AG09319 (cell line): ENCODE data around the gene STK4.
A peak's percentile ranks its signal among the peaks of the same experiment; 100 is the strongest.

Experiments used
- DNase-seq: peaks from one replicate; pipeline ENCODE4 v3.0.0-alpha.2; 2010; ENCODE audit warnings: low read depth; ENCODE audit errors: extremely low read depth
- CTCF ChIP-seq: IDR thresholded peaks from 2 replicates; pipeline ENCODE4 v1.5.1; 2011; ENCODE audit warnings: low read depth, mild to moderate bottlenecking, inconsistent platforms, low read length, moderate library complexity

STK4 gene

GRCh38 chr20:45037635-45038034, 71.3 kb downstream of the STK4 start:
- no peak for TF ChIP-seq CTCF
- no peak for DNase-seq

- no peak for DNase-seq
- no peak for TF ChIP-seq CTCF
Measured at GRCh38 chr20:45038745-45039474, 72.6 kb downstream of the STK4 start.

GRCh38 chr20:45039475-45039820, 73.1 kb downstream of the STK4 start:
- no peak for TF ChIP-seq CTCF
- DNase-seq = no peak

GRCh38 chr20:45041464-45042337, 75.4 kb downstream of the STK4 start:
- no peak for TF ChIP-seq CTCF
- DNase-seq = no peak

- no peak for TF ChIP-seq CTCF
- no peak for DNase-seq
Measured at GRCh38 chr20:45042978-45043377, 76.7 kb downstream of the STK4 start.

DNA sequence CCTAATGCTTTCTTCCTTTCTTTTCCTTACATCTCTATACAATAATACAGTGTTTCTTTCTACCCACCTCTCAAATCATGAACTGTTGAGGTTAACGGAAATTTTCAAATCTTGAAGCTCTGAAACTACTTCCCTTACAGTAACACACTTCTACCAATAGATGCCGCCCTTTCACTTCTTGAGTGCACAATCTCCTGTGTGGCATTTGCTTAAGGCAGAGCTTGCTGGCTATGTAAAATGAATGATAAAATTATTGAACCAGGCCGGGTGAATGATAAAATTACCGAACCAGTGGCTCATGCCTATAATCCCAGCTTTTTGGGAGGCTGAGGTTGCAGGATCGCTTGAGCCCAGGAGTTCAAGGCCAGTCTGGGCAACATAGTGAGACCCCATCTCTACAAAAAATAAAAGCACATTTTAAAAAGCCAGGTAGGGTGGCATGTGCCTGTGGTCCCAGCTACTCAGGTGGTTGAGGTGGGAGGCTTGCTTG, 77.8 kb downstream of the STK4 start:
- TF ChIP-seq CTCF = peak; percentile 92
- peak; percentile 70 for DNase-seq

DNA sequence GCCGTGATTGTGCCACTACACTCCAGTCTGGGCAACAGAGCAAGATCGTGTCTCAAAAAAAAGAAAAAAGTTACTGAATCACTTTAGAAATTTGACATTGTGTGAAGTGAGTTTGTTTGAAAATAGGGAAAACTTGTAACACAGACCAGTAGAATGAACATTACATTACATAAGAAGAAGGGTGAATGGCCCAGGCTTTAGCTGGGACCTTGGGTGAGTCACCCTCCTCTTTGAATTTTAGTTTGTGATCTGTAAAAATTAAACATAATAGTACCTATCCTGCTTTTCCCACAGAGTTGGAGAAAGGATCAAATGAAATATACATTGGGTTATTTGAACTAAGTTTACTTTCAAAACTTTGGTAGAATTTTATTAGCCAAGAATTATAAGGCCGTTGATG, 78.3 kb downstream of the STK4 start:
- DNase-seq = no peak
- no peak for TF ChIP-seq CTCF
